Peyer's patch (tissue), 4 donors: Measurements from ENCODE around the gene FBLN1.

ENCODE experiments used
- POLR2A ChIP-seq, 2 donors: fragments of 450-650 bp; IDR thresholded peaks; one replicate each; pipeline ENCODE4 v1.5.1; 2017; ENCODE audit warnings: antibody characterized with exemption in 2 of 2, mild to moderate bottlenecking in 2 of 2, moderate library complexity in 2 of 2
- TF ChIP-seq, protein P1 (sequence below), 6 experiments: fragments of 450-650 bp in 4 of 6; fragments of 200-600 bp in 2 of 6; sonication (generic) in 1 of 6; IDR thresholded peaks; one replicate each; pipeline ENCODE4 v1.5.1; 2017 to 2019; ENCODE audit warnings: antibody characterized with exemption in 6 of 6, mild to moderate bottlenecking in 3 of 6, moderate library complexity in 1 of 6

DNA sequence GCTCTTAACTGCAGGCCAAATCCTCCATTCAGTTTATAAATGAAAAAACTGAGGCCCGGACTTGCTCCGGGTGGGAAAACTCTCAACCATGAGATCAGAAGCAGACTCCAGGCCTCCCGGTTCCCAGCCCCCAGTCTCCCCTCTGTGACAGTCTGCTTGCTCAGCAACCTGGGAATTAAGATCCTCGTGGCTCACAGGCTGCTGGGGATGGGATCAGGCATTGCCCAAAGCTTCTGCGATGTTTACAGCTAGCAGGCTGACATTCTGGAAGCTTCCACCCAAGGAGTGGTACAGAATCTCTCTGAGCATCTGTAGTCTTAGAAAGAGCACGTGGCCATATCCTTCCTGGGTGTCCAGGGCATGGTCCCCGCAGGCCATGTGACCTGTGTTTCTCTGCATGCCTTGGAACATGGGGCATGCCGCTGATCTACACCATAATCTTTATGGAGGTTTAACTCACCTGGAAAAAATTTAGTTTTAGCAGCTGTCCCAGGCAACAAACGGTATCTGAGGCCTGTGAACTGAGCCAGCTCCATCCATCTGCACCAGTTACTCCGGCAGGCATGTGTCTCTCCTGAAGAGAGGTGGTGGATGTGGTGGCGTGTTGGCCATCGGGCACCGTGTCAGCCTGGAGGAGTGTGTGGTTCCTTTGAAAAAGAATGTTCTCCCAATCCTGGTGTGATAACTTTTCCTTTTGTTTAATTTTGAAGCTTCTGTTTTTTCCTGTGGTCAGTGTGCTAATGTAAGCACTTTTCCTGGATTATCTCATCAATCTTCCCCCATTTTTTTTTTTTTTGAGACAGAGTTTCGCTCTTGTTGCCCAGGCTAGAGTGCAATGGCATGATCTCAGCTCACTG, 7.9 kb downstream of the FBLN1 start:
- TF ChIP-seq, protein P1, sequence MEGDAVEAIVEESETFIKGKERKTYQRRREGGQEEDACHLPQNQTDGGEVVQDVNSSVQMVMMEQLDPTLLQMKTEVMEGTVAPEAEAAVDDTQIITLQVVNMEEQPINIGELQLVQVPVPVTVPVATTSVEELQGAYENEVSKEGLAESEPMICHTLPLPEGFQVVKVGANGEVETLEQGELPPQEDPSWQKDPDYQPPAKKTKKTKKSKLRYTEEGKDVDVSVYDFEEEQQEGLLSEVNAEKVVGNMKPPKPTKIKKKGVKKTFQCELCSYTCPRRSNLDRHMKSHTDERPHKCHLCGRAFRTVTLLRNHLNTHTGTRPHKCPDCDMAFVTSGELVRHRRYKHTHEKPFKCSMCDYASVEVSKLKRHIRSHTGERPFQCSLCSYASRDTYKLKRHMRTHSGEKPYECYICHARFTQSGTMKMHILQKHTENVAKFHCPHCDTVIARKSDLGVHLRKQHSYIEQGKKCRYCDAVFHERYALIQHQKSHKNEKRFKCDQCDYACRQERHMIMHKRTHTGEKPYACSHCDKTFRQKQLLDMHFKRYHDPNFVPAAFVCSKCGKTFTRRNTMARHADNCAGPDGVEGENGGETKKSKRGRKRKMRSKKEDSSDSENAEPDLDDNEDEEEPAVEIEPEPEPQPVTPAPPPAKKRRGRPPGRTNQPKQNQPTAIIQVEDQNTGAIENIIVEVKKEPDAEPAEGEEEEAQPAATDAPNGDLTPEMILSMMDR (IDR thresholded peaks at IDR 0.05), result no peak
- no peak for TF ChIP-seq POLR2A (IDR thresholded peaks at IDR 0.05)
